SK-N-SH treated with all-trans-retinoic acid at 6 μM for 48 hours (cell line): ENCODE measurements around the gene AACS.

Experiments used
- ARNTL ChIP-seq: fragments of 450-650 bp; formaldehyde crosslinking; IDR thresholded peaks from 2 replicates; pipeline ENCODE4 v1.5.0; 2020; ENCODE audit warnings: low read depth, mild to moderate bottlenecking, moderate library complexity, borderline replicate concordance
- BACH2 ChIP-seq: fragments of 250-450 bp; sonication (Bioruptor Pico); IDR thresholded peaks from 2 replicates; pipeline ENCODE4 v1.9.0; 2021; ENCODE audit warnings: mild to moderate bottlenecking, borderline replicate concordance
- CSDC2 ChIP-seq: fragments of 250-450 bp; sonication (Bioruptor Pico); IDR thresholded peaks from 2 replicates; pipeline ENCODE4 v1.5.0; 2020; ENCODE audit warnings: mild to moderate bottlenecking, moderate library complexity
- ESRRG ChIP-seq: fragments of 250-450 bp; sonication (Bioruptor Pico); IDR thresholded peaks from 2 replicates; pipeline ENCODE4 v1.6.1; 2021; ENCODE audit warnings: mild to moderate bottlenecking
- GLIS3 ChIP-seq: fragments of 250-450 bp; sonication (Bioruptor Pico); IDR thresholded peaks from 2 replicates; pipeline ENCODE4 v1.5.0; 2020; ENCODE audit warnings: mild to moderate bottlenecking, moderate library complexity
- OSR1 ChIP-seq: fragments of 250-450 bp; sonication (Bioruptor Pico); IDR thresholded peaks from 2 replicates; pipeline ENCODE4 v1.8.0; 2022; ENCODE audit warnings: moderate library complexity, mild to moderate bottlenecking, inconsistent platforms
- RARB ChIP-seq: fragments of 250-450 bp; sonication (Bioruptor Pico); IDR thresholded peaks from 2 replicates; pipeline ENCODE4 v1.8.0; 2021; ENCODE audit warnings: mild to moderate bottlenecking, moderate library complexity
- ZC3H10 ChIP-seq: fragments of 250-450 bp; sonication (Bioruptor Pico); IDR thresholded peaks from 2 replicates; pipeline ENCODE4 v1.5.1; 2021; ENCODE audit warnings: mild to moderate bottlenecking, moderate library complexity
- ZFP3 ChIP-seq: fragments of 250-450 bp; sonication (Bioruptor Pico); IDR thresholded peaks from 2 replicates; pipeline ENCODE4 v1.5.0; 2020; ENCODE audit warnings: mild to moderate bottlenecking, moderate library complexity
- ZNF565 ChIP-seq: fragments of 450-650 bp; formaldehyde crosslinking; conservative IDR thresholded peaks from 2 replicates; pipeline ENCODE4 v1.5.0; 2020; ENCODE audit warnings: low read depth, mild to moderate bottlenecking, moderate library complexity
- ZNF70 ChIP-seq: fragments of 450-650 bp; formaldehyde crosslinking; IDR thresholded peaks from 2 replicates; pipeline ENCODE4 v1.5.0; 2020; ENCODE audit warnings: mild to moderate bottlenecking, moderate library complexity
- TF ChIP-seq, protein P1 (sequence below): fragments of 250-450 bp; sonication (Bioruptor Pico); IDR thresholded peaks from 2 replicates; pipeline ENCODE4 v1.5.0; 2020; ENCODE audit warnings: mild to moderate bottlenecking, moderate library complexity
- TF ChIP-seq, protein P2 (sequence below): fragments of 250-450 bp; sonication (Bioruptor Pico); IDR thresholded peaks from 2 replicates; pipeline ENCODE4 v1.8.0; 2020; ENCODE audit warnings: mild to moderate bottlenecking, moderate library complexity, borderline replicate concordance
- TF ChIP-seq, protein P3 (sequence below): fragments of 250-450 bp; sonication (Bioruptor Pico); IDR thresholded peaks from 2 replicates; pipeline ENCODE4 v1.5.1; 2020; ENCODE audit warnings: low read depth, mild to moderate bottlenecking, moderate library complexity

DNA sequence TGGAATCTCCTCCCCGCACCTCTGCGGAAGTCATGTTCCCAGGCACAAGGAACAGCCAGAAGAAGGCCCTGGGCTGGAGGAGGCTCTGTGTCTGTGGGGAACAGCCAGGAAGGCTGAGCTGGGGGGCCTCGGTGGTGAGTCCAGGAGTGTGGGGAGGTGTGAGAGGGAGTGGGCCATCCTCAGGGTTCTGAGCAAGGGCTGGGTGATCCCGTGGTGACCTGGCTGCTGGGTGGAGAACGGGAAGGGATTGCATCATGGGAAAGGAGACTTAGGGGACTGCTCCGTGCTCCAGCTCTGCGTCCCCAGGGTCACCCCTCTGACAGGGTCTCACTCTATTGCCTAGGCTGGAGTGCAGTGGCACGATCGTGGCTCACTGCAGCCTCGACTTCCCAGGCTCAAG lies 13.8 kb downstream of the AACS start:
- TF ChIP-seq, protein P1, sequence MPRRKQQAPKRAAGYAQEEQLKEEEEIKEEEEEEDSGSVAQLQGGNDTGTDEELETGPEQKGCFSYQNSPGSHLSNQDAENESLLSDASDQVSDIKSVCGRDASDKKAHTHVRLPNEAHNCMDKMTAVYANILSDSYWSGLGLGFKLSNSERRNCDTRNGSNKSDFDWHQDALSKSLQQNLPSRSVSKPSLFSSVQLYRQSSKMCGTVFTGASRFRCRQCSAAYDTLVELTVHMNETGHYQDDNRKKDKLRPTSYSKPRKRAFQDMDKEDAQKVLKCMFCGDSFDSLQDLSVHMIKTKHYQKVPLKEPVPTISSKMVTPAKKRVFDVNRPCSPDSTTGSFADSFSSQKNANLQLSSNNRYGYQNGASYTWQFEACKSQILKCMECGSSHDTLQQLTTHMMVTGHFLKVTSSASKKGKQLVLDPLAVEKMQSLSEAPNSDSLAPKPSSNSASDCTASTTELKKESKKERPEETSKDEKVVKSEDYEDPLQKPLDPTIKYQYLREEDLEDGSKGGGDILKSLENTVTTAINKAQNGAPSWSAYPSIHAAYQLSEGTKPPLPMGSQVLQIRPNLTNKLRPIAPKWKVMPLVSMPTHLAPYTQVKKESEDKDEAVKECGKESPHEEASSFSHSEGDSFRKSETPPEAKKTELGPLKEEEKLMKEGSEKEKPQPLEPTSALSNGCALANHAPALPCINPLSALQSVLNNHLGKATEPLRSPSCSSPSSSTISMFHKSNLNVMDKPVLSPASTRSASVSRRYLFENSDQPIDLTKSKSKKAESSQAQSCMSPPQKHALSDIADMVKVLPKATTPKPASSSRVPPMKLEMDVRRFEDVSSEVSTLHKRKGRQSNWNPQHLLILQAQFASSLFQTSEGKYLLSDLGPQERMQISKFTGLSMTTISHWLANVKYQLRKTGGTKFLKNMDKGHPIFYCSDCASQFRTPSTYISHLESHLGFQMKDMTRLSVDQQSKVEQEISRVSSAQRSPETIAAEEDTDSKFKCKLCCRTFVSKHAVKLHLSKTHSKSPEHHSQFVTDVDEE (CRISPR knock-in tag) = no peak
- TF ChIP-seq ARNTL (CRISPR knock-in tag) (no peak), ESRRG (CRISPR knock-in tag) (no peak), BACH2 (CRISPR knock-in tag) (no peak), ZNF565 (CRISPR knock-in tag) (no peak), ZNF70 (CRISPR knock-in tag) (no peak), RARB (no peak), ZFP3 (CRISPR knock-in tag) (no peak), ZC3H10 (CRISPR knock-in tag) (no peak), CSDC2 (CRISPR knock-in tag) (no peak), GLIS3 (no peak), OSR1 (CRISPR knock-in tag) (no peak)
- TF ChIP-seq, protein P2, sequence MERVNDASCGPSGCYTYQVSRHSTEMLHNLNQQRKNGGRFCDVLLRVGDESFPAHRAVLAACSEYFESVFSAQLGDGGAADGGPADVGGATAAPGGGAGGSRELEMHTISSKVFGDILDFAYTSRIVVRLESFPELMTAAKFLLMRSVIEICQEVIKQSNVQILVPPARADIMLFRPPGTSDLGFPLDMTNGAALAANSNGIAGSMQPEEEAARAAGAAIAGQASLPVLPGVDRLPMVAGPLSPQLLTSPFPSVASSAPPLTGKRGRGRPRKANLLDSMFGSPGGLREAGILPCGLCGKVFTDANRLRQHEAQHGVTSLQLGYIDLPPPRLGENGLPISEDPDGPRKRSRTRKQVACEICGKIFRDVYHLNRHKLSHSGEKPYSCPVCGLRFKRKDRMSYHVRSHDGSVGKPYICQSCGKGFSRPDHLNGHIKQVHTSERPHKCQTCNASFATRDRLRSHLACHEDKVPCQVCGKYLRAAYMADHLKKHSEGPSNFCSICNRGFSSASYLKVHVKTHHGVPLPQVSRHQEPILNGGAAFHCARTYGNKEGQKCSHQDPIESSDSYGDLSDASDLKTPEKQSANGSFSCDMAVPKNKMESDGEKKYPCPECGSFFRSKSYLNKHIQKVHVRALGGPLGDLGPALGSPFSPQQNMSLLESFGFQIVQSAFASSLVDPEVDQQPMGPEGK = no peak
- TF ChIP-seq, protein P3, sequence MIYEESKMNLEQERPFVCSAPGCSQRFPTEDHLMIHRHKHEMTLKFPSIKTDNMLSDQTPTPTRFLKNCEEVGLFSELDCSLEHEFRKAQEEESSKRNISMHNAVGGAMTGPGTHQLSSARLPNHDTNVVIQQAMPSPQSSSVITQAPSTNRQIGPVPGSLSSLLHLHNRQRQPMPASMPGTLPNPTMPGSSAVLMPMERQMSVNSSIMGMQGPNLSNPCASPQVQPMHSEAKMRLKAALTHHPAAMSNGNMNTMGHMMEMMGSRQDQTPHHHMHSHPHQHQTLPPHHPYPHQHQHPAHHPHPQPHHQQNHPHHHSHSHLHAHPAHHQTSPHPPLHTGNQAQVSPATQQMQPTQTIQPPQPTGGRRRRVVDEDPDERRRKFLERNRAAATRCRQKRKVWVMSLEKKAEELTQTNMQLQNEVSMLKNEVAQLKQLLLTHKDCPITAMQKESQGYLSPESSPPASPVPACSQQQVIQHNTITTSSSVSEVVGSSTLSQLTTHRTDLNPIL = no peak
